Measurements from ENCODE around the gene OPCML. TPM values are rescaled to one million over a fixed set of nuclear protein-coding genes. Genes with fewer than 3 reads are reported as not detected.

The OPCML gene
- total RNA-seq, 2 donors from 2014 or later, result under 0.01 TPM; not detected in 1

GRCh38 chr11:132588366-132588765 lies 943.9 kb downstream of the OPCML start:
- intact Hi-C loops (cut with DNase I), result no loop called here
- Histone ChIP-seq H3K4me3 (no peak overlapping the region), H3K4me1 (no peaks in the 10 kb centered on the region), H3K36me3 (replicated peaks in 1 of 2; ENCODE audit: insufficient read depth in 1 of 2, low read depth in 2 of 2) (no peaks in the 10 kb centered on the region), H3K27me3 (no peaks in the 10 kb centered on the region), H3K9me3 (no peaks in the 10 kb centered on the region), H3K27ac (no peak overlapping the region)
- TF ChIP-seq POLR2A (IDR thresholded peaks at IDR 0.05) (no peak), CTCF (IDR thresholded peaks at IDR 0.05) (no peak)
- DNase-seq (no peak), ATAC-seq (no peak)

- no peak overlapping the region for H3K4me3 ChIP-seq
- ATAC-seq, result no peak
- WGBS, 2 donors, result 88 to 96% methylated on average over 2 of the region's 2 CpGs
- no peaks in the 10 kb centered on the region for H3K4me1 ChIP-seq
- H3K27me3 ChIP-seq, result no peaks in the 10 kb centered on the region
- no peaks in the 10 kb centered on the region for H3K9me3 ChIP-seq
- H3K36me3 ChIP-seq (replicated peaks in 1 of 2; ENCODE audit: insufficient read depth in 1 of 2, low read depth in 2 of 2), result no peaks in the 10 kb centered on the region
- TF ChIP-seq CTCF (IDR thresholded peaks at IDR 0.05) (no peak), POLR2A (IDR thresholded peaks at IDR 0.05) (no peak)
- H3K27ac ChIP-seq, result no peak overlapping the region
- intact Hi-C loops (cut with DNase I), result no loop called here
- no peak for DNase-seq
These were observed 944.6 kb downstream of the OPCML start for GRCh38 chr11:132587716-132588115.

- TF ChIP-seq POLR2A (IDR thresholded peaks at IDR 0.05), result no peak
- no peak for TF ChIP-seq CTCF (IDR thresholded peaks at IDR 0.05)
- Histone ChIP-seq H3K4me3 (no peak overlapping the region), H3K36me3 (replicated peaks in 1 of 2; ENCODE audit: insufficient read depth in 1 of 2, low read depth in 2 of 2) (no peaks in the 10 kb centered on the region), H3K27me3 (no peaks in the 10 kb centered on the region), H3K4me1 (no peaks in the 10 kb centered on the region), H3K27ac (no peak overlapping the region), H3K9me3 (no peaks in the 10 kb centered on the region)
- intact Hi-C loops (cut with DNase I), result no loop called here
- ATAC-seq (no peak), DNase-seq (no peak)
- 6 to 22% methylated on average over 2 of the region's 2 CpGs for WGBS, 2 donors
These were observed 945.5 kb downstream of the OPCML start for GRCh38 chr11:132586801-132587200.

GRCh38 chr11:132579634-132580327 lies 952.5 kb downstream of the OPCML start:
- H3K4me1 ChIP-seq, result peaks cover 5% of the 10 kb centered on the region
- intact Hi-C loops (cut with DNase I), result no loop called here
- ATAC-seq (no peak), DNase-seq (no peak)
- no peaks in the 10 kb centered on the region for H3K9me3 ChIP-seq
- no peak overlapping the region for H3K4me3 ChIP-seq
- TF ChIP-seq CTCF (IDR thresholded peaks at IDR 0.05) (no peak), POLR2A (IDR thresholded peaks at IDR 0.05) (no peak)
- H3K27ac ChIP-seq, result no peak overlapping the region
- no peaks in the 10 kb centered on the region for H3K36me3 ChIP-seq (replicated peaks in 1 of 2; ENCODE audit: insufficient read depth in 1 of 2, low read depth in 2 of 2)
- WGBS, 2 donors, result 69 to 71% methylated on average over 10 of the region's 10 CpGs
- H3K27me3 ChIP-seq, result no peaks in the 10 kb centered on the region

GRCh38 chr11:132579136-132579535 lies 953.2 kb downstream of the OPCML start:
- H3K4me1 ChIP-seq, result peaks cover 5% of the 10 kb centered on the region
- no peak overlapping the region for H3K27ac ChIP-seq
- 68 to 82% methylated on average over 3 of the region's 3 CpGs for WGBS, 2 donors
- ATAC-seq, result no peak
- H3K27me3 ChIP-seq, result no peaks in the 10 kb centered on the region
- no peak for DNase-seq
- intact Hi-C loops (cut with DNase I), result no loop called here
- H3K4me3 ChIP-seq, result no peak overlapping the region
- no peak for TF ChIP-seq POLR2A (IDR thresholded peaks at IDR 0.05)
- no peak for TF ChIP-seq CTCF (IDR thresholded peaks at IDR 0.05)
- no peaks in the 10 kb centered on the region for H3K36me3 ChIP-seq (replicated peaks in 1 of 2; ENCODE audit: insufficient read depth in 1 of 2, low read depth in 2 of 2)
- no peaks in the 10 kb centered on the region for H3K9me3 ChIP-seq
